HepG2 (cell line): ENCODE data around the gene SLC9A9.

Experiments
- FOXK2 ChIP-seq: fragments of 450-650 bp; IDR thresholded peaks from 2 replicates; pipeline ENCODE4 v1.6.1; 2016
- HNRNPLL ChIP-seq: fragments of 200-400 bp; formaldehyde crosslinking; IDR thresholded peaks from 2 replicates; pipeline ENCODE4 v1.6.1; 2017; ENCODE audit warnings: mild to moderate bottlenecking, low read depth, low read length; ENCODE audit not compliant: poor library complexity, severe bottlenecking
- NR2C2 ChIP-seq: sonication (generic); formaldehyde crosslinking; IDR thresholded peaks from 2 replicates; pipeline ENCODE4 v1.4.0; 2020; ENCODE audit warnings: missing genetic modification reagents, mild to moderate bottlenecking, moderate library complexity, borderline replicate concordance
- POLR2A ChIP-seq, 2 experiments: IDR thresholded peaks; 2 replicates each; pipeline ENCODE4 v1.6.1; 2011; ENCODE audit warnings: low read depth in 2 of 2, low read length in 2 of 2, mild to moderate bottlenecking in 1 of 2, moderate library complexity in 1 of 2; ENCODE audit not compliant: insufficient read depth in 1 of 2
- RNF2 ChIP-seq: fragments of 450-650 bp; conservative IDR thresholded peaks from 2 replicates; pipeline ENCODE4 v1.6.1; 2016; ENCODE audit warnings: low read depth
- SIX1 ChIP-seq: sonication (generic); formaldehyde crosslinking; IDR thresholded peaks from 2 replicates; pipeline ENCODE4 v1.4.0; 2020; ENCODE audit warnings: missing genetic modification reagents, borderline replicate concordance
- TF ChIP-seq, protein P1 (sequence below): sonication (generic); formaldehyde crosslinking; IDR thresholded peaks from 2 replicates; pipeline ENCODE4 v1.4.0; 2020; ENCODE audit warnings: mild to moderate bottlenecking, missing genetic modification reagents, borderline replicate concordance

DNA sequence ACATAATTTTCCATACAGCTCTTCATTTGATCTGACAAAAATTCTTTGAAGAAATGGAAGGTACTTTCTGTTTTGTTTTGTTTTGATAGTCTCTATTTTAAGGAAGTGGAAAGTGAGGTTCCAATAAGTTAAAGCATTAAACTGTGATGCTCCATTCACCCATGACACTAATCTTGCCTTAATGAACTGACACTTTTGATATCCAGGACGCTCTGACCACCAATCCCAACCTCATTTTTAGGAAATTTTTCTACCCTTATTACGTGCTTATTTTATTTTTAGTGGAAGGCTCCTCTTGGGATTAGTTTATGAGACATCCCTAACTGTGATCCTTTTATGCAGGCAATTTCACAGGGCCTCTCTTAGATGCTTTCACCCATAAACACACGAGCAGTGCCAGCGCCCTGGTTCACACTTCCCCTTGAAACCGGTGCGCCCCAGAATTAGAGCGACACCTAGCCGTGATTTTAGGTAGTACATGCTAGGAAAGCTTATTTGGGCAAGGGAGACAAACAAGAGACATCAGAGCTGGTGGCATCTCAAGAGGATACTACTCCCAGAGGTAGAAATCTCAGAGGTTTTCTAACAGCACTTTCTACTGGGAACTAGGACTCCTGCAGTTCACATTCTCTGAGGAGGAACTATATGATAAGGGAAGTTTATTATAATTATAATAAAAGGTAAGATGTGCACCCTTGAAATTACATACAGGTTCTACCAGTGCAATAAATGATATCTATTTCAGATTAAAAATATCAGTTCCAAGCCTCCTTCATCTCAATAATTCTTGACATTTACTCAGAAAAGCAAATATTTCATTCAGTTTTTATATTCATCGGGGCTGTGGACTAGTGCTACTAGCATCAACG is 173.9 kb downstream of the SLC9A9 start:
- no peak for TF ChIP-seq POLR2A (IDR thresholded peaks at IDR 0.05; ENCODE audit: insufficient read depth in 1 of 2, low read depth in 2 of 2, low read length in 2 of 2)
- no peak for TF ChIP-seq RNF2
- no peak for TF ChIP-seq FOXK2
- TF ChIP-seq, protein P1, sequence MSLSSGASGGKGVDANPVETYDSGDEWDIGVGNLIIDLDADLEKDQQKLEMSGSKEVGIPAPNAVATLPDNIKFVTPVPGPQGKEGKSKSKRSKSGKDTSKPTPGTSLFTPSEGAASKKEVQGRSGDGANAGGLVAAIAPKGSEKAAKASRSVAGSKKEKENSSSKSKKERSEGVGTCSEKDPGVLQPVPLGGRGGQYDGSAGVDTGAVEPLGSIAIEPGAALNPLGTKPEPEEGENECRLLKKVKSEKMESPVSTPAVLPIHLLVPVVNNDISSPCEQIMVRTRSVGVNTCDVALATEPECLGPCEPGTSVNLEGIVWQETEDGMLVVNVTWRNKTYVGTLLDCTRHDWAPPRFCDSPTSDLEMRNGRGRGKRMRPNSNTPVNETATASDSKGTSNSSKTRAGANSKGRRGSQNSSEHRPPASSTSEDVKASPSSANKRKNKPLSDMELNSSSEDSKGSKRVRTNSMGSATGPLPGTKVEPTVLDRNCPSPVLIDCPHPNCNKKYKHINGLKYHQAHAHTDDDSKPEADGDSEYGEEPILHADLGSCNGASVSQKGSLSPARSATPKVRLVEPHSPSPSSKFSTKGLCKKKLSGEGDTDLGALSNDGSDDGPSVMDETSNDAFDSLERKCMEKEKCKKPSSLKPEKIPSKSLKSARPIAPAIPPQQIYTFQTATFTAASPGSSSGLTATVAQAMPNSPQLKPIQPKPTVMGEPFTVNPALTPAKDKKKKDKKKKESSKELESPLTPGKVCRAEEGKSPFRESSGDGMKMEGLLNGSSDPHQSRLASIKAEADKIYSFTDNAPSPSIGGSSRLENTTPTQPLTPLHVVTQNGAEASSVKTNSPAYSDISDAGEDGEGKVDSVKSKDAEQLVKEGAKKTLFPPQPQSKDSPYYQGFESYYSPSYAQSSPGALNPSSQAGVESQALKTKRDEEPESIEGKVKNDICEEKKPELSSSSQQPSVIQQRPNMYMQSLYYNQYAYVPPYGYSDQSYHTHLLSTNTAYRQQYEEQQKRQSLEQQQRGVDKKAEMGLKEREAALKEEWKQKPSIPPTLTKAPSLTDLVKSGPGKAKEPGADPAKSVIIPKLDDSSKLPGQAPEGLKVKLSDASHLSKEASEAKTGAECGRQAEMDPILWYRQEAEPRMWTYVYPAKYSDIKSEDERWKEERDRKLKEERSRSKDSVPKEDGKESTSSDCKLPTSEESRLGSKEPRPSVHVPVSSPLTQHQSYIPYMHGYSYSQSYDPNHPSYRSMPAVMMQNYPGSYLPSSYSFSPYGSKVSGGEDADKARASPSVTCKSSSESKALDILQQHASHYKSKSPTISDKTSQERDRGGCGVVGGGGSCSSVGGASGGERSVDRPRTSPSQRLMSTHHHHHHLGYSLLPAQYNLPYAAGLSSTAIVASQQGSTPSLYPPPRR (CRISPR knock-in tag), result no peak
- no peak for TF ChIP-seq SIX1 (CRISPR knock-in tag)
- TF ChIP-seq HNRNPLL, result no peak
- no peak for TF ChIP-seq NR2C2
